GM13977 (cell line): ENCODE measurements around the gene CNTNAP2.

ENCODE experiments used
- DNase-seq: peaks from one replicate; pipeline ENCODE4 v3.0.0; 2012; ENCODE audit warnings: low spot score
- CTCF ChIP-seq: IDR thresholded peaks from 2 replicates; pipeline ENCODE4 v1.5.1; 2012; ENCODE audit warnings: mild to moderate bottlenecking, control low read depth; ENCODE audit not compliant: insufficient read depth; ENCODE audit errors: extremely low read depth, missing control alignments
- in situ Hi-C: fragments of 300-500 bp; cut with MboI; formaldehyde crosslinking; loops from one replicate; pipeline ENCODE4 v1.12.0; 2022; ENCODE audit warnings: low sequenced_read_pairs, low pct_unique_long_range_greater_than_20kb, mixed read lengths, inconsistent platforms; ENCODE audit not compliant: unreplicated experiment

The CNTNAP2 gene

GRCh38 chr7:148433521-148434180 lies 2317.1 kb downstream of the CNTNAP2 start:
- no peak for TF ChIP-seq CTCF
- in situ Hi-C loops = no loop called here

DNA sequence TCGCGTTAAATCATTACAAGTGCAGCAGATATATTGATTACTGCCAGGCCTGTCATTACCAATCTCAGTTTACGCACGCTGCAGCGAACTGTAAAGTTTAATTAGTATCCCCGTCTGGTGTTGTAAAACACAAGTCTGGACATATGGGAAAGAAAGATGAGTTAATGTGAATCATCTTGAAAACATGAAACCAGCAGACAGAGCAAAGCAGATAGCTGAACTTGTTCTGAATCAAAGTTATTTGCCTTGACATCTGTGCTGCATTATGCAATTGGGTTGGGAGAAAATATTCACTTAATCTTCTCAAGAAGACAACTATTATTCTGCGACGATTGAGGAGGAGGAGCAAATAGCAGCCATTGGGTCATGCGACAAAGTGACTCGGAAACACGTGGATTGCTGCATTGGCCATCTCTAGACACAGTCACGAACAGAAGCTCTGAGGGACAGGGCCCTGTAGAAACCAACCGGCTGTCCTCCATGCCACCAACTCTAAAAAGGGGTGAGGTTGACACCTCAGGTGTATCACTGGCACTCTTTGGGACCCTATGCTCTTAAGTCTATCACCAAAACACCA lies 2317.7 kb downstream of the CNTNAP2 start:
- TF ChIP-seq CTCF = no peak
- in situ Hi-C loops = no loop called here
- no peak for DNase-seq

More at GRCh38 chr7:148433521-148434180, 2317.1 kb downstream of the CNTNAP2 start:
- no peak for DNase-seq

DNA sequence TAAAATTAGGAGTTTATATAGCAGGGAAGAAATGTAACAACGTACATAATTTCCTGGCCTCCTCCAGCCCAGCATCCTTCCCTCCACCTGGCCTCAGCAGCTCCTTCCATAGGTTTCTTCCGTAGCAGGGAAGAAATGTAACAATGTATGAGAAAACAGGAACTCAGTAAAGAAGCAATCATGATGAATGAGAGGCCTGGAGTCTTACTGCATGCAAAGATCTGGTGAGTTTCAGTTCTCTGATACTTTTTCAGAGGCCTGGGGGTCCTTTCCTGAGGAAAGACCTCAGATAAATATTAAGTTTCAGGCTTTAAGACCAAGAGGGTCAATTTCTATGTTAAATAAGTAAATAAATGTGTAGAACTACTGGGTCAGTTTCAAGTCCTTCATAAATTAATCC lies 2318.3 kb downstream of the CNTNAP2 start:
- in situ Hi-C loops = no loop called here
- no peak for DNase-seq
- TF ChIP-seq CTCF = no peak

DNA sequence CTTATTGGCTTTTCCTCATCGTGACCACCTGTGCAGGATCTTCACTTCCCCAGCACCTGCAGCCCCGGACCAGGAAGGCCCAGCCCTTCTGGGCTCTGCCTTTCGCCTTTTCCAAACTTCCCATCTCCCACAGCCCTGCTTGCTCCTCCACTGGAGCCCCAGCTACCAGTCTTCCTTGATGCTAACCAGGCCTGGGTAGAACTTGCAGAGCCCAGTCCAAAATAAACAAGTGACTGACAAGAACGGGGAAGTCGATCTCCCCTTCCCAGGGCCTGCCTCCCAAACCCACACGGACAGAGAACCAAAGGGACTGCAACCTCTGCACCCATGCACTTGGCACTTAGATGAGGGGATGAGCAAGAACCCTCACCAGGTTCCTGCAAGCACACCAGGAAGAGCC lies 2319.1 kb downstream of the CNTNAP2 start:
- no peak for TF ChIP-seq CTCF
- in situ Hi-C loops = no loop called here
- no peak for DNase-seq

GRCh38 chr7:148436135-148436534 lies 2319.5 kb downstream of the CNTNAP2 start:
- TF ChIP-seq CTCF = no peak

DNA sequence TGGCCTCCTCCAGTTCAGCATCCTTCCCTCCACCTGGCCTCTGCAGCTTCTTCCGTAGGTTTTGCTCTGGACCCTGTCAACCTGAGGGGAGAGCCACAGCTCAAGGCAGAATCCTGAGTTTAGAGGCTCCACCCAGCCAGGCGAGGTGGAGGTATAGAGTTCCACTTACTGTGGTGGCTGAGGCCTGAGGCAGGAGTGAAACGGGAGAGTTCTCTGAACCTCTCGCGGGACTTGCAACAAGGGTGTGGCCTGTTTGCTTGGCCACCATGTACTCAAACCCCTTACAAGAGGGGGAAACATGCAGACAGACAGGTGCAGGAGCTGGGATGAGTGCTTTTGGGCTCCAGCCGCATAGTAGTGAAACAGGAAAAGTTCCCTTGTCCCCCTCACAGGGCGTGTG lies 2320.0 kb downstream of the CNTNAP2 start:
- DNase-seq = no peak
- TF ChIP-seq CTCF = no peak
- in situ Hi-C loops = no loop called here

More at GRCh38 chr7:148436135-148436534, 2319.5 kb downstream of the CNTNAP2 start:
- DNase-seq = no peak
- in situ Hi-C loops = no loop called here
